ENCODE data around the gene TRIM44.

DNA sequence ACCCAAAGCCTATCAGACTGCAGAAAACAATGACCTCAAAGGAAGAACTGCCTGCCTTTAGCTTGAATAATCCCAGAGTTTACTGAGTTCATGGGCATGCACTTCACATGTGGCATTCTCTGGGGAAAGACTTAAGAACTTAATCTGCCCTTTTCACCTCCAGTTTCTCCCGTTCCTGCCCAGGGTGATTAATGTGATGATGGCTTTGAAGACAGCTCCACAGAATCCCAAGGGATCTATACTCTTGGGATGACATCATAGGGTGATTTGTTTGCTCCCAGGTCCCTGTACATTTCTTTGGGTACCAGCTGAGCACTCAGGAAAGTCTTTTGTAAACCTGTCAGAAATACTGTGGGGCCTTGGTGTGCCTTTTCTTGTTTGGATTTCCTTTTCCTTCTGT, 30.3 kb upstream of the TRIM44 start:
- TF ChIP-seq, protein P1, sequence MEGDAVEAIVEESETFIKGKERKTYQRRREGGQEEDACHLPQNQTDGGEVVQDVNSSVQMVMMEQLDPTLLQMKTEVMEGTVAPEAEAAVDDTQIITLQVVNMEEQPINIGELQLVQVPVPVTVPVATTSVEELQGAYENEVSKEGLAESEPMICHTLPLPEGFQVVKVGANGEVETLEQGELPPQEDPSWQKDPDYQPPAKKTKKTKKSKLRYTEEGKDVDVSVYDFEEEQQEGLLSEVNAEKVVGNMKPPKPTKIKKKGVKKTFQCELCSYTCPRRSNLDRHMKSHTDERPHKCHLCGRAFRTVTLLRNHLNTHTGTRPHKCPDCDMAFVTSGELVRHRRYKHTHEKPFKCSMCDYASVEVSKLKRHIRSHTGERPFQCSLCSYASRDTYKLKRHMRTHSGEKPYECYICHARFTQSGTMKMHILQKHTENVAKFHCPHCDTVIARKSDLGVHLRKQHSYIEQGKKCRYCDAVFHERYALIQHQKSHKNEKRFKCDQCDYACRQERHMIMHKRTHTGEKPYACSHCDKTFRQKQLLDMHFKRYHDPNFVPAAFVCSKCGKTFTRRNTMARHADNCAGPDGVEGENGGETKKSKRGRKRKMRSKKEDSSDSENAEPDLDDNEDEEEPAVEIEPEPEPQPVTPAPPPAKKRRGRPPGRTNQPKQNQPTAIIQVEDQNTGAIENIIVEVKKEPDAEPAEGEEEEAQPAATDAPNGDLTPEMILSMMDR (IDR thresholded peaks at IDR 0.05): no peak
- TF ChIP-seq POLR2A (IDR thresholded peaks at IDR 0.05): no peak
